ENCODE measurements around the gene MDM2. TPM values are rescaled to one million over a fixed set of nuclear protein-coding genes. Genes with fewer than 3 reads are reported as not detected.

Gene MDM2
- total RNA-seq, 1 experiment from 2014 or later = 159 TPM

DNA sequence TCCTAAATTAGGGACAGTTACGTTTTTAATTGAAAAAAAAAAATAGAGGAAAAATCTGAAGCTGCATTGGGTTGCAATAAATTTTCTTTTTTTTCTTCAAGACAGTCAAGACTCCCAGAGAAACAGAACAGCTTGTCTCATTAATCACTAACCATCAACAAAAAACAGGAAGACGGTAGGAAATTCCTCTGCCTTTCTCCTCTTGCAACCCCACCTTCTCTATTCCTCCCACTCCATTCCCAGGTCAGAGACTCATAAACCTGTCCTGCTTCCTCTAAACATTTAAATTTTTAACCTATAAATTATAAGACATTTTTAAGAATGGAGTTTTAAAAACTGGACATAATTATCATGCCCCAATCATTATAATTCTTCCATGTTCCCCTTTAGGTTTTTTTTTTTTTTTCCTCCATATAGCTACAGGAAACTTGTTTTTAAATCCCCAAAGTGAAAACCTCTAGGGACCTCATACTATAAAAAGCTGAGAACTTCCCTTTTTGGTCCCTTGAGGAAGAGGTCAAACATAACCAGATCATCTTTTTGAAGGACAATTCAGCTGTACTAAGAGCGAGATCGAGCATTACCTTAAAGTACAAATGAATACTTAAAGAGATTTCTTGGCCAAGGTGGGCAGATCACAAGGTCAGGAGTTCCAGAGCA lies 89.0 kb downstream of the MDM2 start:
- H3K4me2 ChIP-seq (ENCODE audit: insufficient read depth, insufficient read length, low read length) = no peak overlapping the region
- no peak overlapping the region for H2BK15ac ChIP-seq (ENCODE audit: low read depth, low read length)
- no peak overlapping the region for H2BK20ac ChIP-seq (ENCODE audit: low read depth, low read length, poor library complexity, severe bottlenecking)
- no peaks in the 10 kb centered on the region for H3K9me3 ChIP-seq (ENCODE audit: control insufficient read depth, low read depth, low read length)
- no peaks in the 10 kb centered on the region for H3K4me1 ChIP-seq (ENCODE audit: insufficient read depth, low read length)
- H2AK5ac ChIP-seq (ENCODE audit: insufficient read length, low read length) = no peak overlapping the region
- no peak overlapping the region for H3K14ac ChIP-seq (ENCODE audit: insufficient read depth, low read length)
- H3K18ac ChIP-seq (ENCODE audit: insufficient read length, low read depth, low read length) = no peak overlapping the region
- H4K5ac ChIP-seq (ENCODE audit: insufficient read length, low read depth, low read length) = no peak overlapping the region
- Mint-ChIP-seq H3K27ac (no peak overlapping the region; a peak in 1 of 7 replicates), H3K9me3 (no peaks in the 10 kb centered on the region; a peak in 2 of 5 replicates), H3K4me3 (no peak overlapping the region), H3K36me3 (ENCODE audit: insufficient read depth in 1 of 3, low read depth in 3 of 3) (no peaks in the 10 kb centered on the region; a peak in 1 of 7 replicates), H3K4me1 (peaks cover 6 to 11% of the 10 kb centered on the region in 2 experiments), H3K27me3 (ENCODE audit: low read depth) (no peaks in the 10 kb centered on the region; the same call in 1 of the 2 replicates)
- no peaks in the 10 kb centered on the region for H4K20me1 ChIP-seq (ENCODE audit: control insufficient read depth, insufficient read depth, insufficient read length)
- TF ChIP-seq, protein P1, sequence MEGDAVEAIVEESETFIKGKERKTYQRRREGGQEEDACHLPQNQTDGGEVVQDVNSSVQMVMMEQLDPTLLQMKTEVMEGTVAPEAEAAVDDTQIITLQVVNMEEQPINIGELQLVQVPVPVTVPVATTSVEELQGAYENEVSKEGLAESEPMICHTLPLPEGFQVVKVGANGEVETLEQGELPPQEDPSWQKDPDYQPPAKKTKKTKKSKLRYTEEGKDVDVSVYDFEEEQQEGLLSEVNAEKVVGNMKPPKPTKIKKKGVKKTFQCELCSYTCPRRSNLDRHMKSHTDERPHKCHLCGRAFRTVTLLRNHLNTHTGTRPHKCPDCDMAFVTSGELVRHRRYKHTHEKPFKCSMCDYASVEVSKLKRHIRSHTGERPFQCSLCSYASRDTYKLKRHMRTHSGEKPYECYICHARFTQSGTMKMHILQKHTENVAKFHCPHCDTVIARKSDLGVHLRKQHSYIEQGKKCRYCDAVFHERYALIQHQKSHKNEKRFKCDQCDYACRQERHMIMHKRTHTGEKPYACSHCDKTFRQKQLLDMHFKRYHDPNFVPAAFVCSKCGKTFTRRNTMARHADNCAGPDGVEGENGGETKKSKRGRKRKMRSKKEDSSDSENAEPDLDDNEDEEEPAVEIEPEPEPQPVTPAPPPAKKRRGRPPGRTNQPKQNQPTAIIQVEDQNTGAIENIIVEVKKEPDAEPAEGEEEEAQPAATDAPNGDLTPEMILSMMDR (conservative IDR thresholded peaks at IDR 0.05) = no peak
- no peak overlapping the region for H3K4ac ChIP-seq (ENCODE audit: low read depth, low read length)
- no peaks in the 10 kb centered on the region for H3K27me3 ChIP-seq (ENCODE audit: insufficient read depth, low read length)
- H3K56ac ChIP-seq (ENCODE audit: insufficient read length, low read depth, low read length) = no peak overlapping the region
- no peak overlapping the region for H4K8ac ChIP-seq (replicated peaks; ENCODE audit: insufficient read length, low read depth, low read length)
- H2BK120ac ChIP-seq (ENCODE audit: low read depth, low read length, poor library complexity, severe bottlenecking) = no peak overlapping the region
- no peaks in the 10 kb centered on the region for H3K79me2 ChIP-seq (ENCODE audit: insufficient read depth, low read length)
- H3T11ph ChIP-seq (ENCODE audit: low read length) = no peak overlapping the region
- no peak overlapping the region for H2BK12ac ChIP-seq (ENCODE audit: insufficient read length, low read depth, low read length)
- DNase-seq = no peak
- no peak overlapping the region for H2AFZ ChIP-seq (ENCODE audit: low read length)
- H3K27ac ChIP-seq (ENCODE audit: insufficient read length, low read depth, low read length) = no peak overlapping the region
- H3K79me1 ChIP-seq (ENCODE audit: insufficient read depth, low read depth, low read length, poor library complexity, severe bottlenecking) = no peaks in the 10 kb centered on the region
- H4K91ac ChIP-seq (ENCODE audit: insufficient read length, low read depth, low read length) = no peak overlapping the region
- no peak overlapping the region for H3K9ac ChIP-seq (ENCODE audit: extremely low read depth, insufficient read length, low read length)
- H3K23ac ChIP-seq (ENCODE audit: insufficient read length, low read depth, low read length) = no peak overlapping the region
- no CpG with 5 or more reads among the region's 4 CpGs for WGBS (ENCODE audit: extremely low coverage, insufficient read length, low lambda C conversion rate)
- H3K23me2 ChIP-seq (ENCODE audit: insufficient read length, low read depth, low read length, poor library complexity, severe bottlenecking) = no peaks in the 10 kb centered on the region
- H2BK5ac ChIP-seq (ENCODE audit: insufficient read length, low read length) = no peak overlapping the region
